Measurements from ENCODE around the gene VSTM2B.

DNA sequence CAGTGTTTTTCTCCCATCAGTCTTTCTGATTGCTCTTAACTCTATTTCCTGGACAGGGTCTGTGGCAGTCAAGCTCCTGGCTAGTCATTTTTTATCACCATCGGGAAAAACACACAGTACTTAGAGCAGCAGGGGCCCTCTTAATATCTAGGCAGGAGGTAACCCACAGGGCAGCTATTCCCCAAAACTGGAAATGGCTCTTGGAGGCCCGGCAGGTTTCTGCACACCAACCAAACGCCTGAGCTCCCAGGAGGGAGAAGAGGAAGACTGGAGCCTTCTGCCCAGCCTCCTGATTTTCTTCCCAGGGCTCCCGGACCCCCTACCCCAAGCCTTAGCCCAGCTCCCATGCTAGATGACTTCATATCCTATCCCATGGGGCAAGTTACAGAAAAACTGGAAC is 49.3 kb upstream of the VSTM2B start:
- TF ChIP-seq POLR2A (IDR thresholded peaks at IDR 0.05; ENCODE audit: extremely low read depth, insufficient read length) (no peak), MAX (IDR thresholded peaks at IDR 0.05; ENCODE audit: low read depth, low read length) (no peak), MYC (IDR thresholded peaks at IDR 0.05; ENCODE audit: low read depth, low read length) (no peak)
- TF ChIP-seq, protein P1, sequence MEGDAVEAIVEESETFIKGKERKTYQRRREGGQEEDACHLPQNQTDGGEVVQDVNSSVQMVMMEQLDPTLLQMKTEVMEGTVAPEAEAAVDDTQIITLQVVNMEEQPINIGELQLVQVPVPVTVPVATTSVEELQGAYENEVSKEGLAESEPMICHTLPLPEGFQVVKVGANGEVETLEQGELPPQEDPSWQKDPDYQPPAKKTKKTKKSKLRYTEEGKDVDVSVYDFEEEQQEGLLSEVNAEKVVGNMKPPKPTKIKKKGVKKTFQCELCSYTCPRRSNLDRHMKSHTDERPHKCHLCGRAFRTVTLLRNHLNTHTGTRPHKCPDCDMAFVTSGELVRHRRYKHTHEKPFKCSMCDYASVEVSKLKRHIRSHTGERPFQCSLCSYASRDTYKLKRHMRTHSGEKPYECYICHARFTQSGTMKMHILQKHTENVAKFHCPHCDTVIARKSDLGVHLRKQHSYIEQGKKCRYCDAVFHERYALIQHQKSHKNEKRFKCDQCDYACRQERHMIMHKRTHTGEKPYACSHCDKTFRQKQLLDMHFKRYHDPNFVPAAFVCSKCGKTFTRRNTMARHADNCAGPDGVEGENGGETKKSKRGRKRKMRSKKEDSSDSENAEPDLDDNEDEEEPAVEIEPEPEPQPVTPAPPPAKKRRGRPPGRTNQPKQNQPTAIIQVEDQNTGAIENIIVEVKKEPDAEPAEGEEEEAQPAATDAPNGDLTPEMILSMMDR (IDR thresholded peaks at IDR 0.05; ENCODE audit: low read depth, low read length), result no peak
